Neural cell (in vitro differentiated cells): Measurements from ENCODE around the gene DNASE1L2. TPM values are rescaled to one million over a fixed set of nuclear protein-coding genes. Genes with fewer than 3 reads are reported as not detected.

ENCODE experiments used
- H2AFZ ChIP-seq: fragments of 200-600, 300-800 bp; sonication (generic), shearing (Covaris generic); 2 replicates; pipeline ENCODE4 v1.6.0; 2014; ENCODE audit warnings: low read depth, mild to moderate bottlenecking, antibody characterized with exemption, low read length, moderate library complexity
- H3F3A ChIP-seq: fragments of 200-600 bp; shearing (Covaris generic); 2 replicates; pipeline ENCODE4 v1.6.1; 2016; ENCODE audit warnings: mild to moderate bottlenecking, moderate library complexity, mixed read lengths, antibody characterized with exemption, low read length; ENCODE audit not compliant: insufficient read depth, poor library complexity, severe bottlenecking
- H3K27ac ChIP-seq: fragments of 200-600, 300-800 bp; sonication (generic), shearing (Covaris generic); 2 replicates; pipeline ENCODE4 v1.5.1; 2014; ENCODE audit warnings: mild to moderate bottlenecking, low read length, moderate library complexity
- H3K27me3 ChIP-seq: fragments of 300-800, 200-600 bp; sonication (generic), shearing (Covaris generic); 2 replicates; pipeline ENCODE4 v1.6.0; 2014; ENCODE audit warnings: mild to moderate bottlenecking, low read depth, low read length, moderate library complexity; ENCODE audit not compliant: insufficient read depth
- H3K36me3 ChIP-seq: fragments of 300-800, 200-600 bp; sonication (generic), shearing (Covaris generic); 2 replicates; pipeline ENCODE4 v1.5.1; 2014; ENCODE audit warnings: mild to moderate bottlenecking, antibody characterized with exemption, low read length, moderate library complexity; ENCODE audit not compliant: insufficient read depth
- H3K4me2 ChIP-seq: fragments of 300-800, 200-600 bp; sonication (generic), shearing (Covaris generic); 2 replicates; pipeline ENCODE4 v1.6.0; 2014; ENCODE audit warnings: mild to moderate bottlenecking, low read length
- H3K4me3 ChIP-seq: fragments of 300-800, 200-600 bp; sonication (generic), shearing (Covaris generic); 2 replicates; pipeline ENCODE4 v1.5.1; 2014; ENCODE audit warnings: mild to moderate bottlenecking, low read length, moderate library complexity
- H3K79me2 ChIP-seq: fragments of 200-600 bp; shearing (Covaris generic); replicated peaks from 2 replicates; pipeline ENCODE4 v1.6.0; 2014; ENCODE audit warnings: mild to moderate bottlenecking, low read length, moderate library complexity; ENCODE audit not compliant: insufficient read depth
- H3K9ac ChIP-seq: fragments of 300-800, 200-600 bp; sonication (generic), shearing (Covaris generic); 2 replicates; pipeline ENCODE4 v1.6.1; 2016; ENCODE audit warnings: mild to moderate bottlenecking, low read length, mixed read lengths
- H3K9me2 ChIP-seq: fragments of 200-600 bp; shearing (Covaris generic); 2 replicates; pipeline ENCODE4 v1.6.1; 2016; ENCODE audit warnings: mild to moderate bottlenecking, low read length, mixed read lengths; ENCODE audit not compliant: insufficient read depth
- H3K9me3 ChIP-seq: fragments of 200-600, 300-800 bp; sonication (generic), shearing (Covaris generic); 2 replicates; pipeline ENCODE4 v1.6.1; 2016; ENCODE audit warnings: mild to moderate bottlenecking, mixed run types, low read length, moderate library complexity, mixed read lengths
- H4K20me1 ChIP-seq: fragments of 200-600 bp; shearing (Covaris generic); 2 replicates; pipeline ENCODE4 v1.6.1; 2016; ENCODE audit warnings: mild to moderate bottlenecking, mixed run types; ENCODE audit not compliant: insufficient read depth
- CTCF ChIP-seq: fragments of 450-650 bp; IDR thresholded peaks from 2 replicates; pipeline ENCODE4 v1.5.1; 2014; ENCODE audit warnings: antibody characterized with exemption, mild to moderate bottlenecking, moderate library complexity; ENCODE audit not compliant: poor library complexity, severe bottlenecking
- EP300 ChIP-seq: fragments of 450-650 bp; conservative IDR thresholded peaks from 2 replicates; pipeline ENCODE4 v1.6.1; 2014; ENCODE audit warnings: antibody characterized with exemption, mild to moderate bottlenecking, moderate library complexity; ENCODE audit not compliant: poor library complexity, severe bottlenecking
- EZH2 ChIP-seq: fragments of 200-600, 300-800 bp; shearing (Covaris generic), sonication (generic); IDR thresholded peaks from 2 replicates; pipeline ENCODE4 v1.6.1; 2014; ENCODE audit warnings: antibody characterized with exemption, low read length, borderline replicate concordance, mild to moderate bottlenecking; ENCODE audit not compliant: insufficient read depth, poor library complexity, severe bottlenecking
- MXI1 ChIP-seq: fragments of 450-650 bp; conservative IDR thresholded peaks from 2 replicates; pipeline ENCODE4 v1.6.1; 2014; ENCODE audit warnings: antibody characterized with exemption, mild to moderate bottlenecking; ENCODE audit not compliant: poor library complexity, severe bottlenecking
- POLR2AphosphoS5 ChIP-seq: IDR thresholded peaks from 2 replicates; pipeline ENCODE4 v1.6.1; 2012
- RAD21 ChIP-seq: fragments of 450-650 bp; conservative IDR thresholded peaks from 2 replicates; pipeline ENCODE4 v1.6.1; 2014; ENCODE audit warnings: antibody characterized with exemption, mild to moderate bottlenecking, moderate library complexity
- SMC3 ChIP-seq: fragments of 450-650 bp; conservative IDR thresholded peaks from 2 replicates; pipeline ENCODE4 v1.6.1; 2014; ENCODE audit warnings: antibody characterized with exemption, mild to moderate bottlenecking, moderate library complexity; ENCODE audit not compliant: poor library complexity
- TAF1 ChIP-seq: IDR thresholded peaks from 2 replicates; pipeline ENCODE4 v1.6.1; 2012; ENCODE audit warnings: low read depth
- polyA plus RNA-seq: library from polyadenylated mRNA; depleted of rRNA; stranded (reverse); fragments of >200 nt; gene quantifications from 2 replicates; pipeline ENCODE4 v1.2.3, GENCODE V29; 2014
- TF ChIP-seq, protein P1 (sequence below): IDR thresholded peaks from 2 replicates; pipeline ENCODE4 v1.6.1; 2012; ENCODE audit warnings: borderline replicate concordance

The DNASE1L2 gene
- polyA plus RNA-seq, 1 donor from 2014 or later = 10.2 TPM

- no peaks in the 10 kb centered on the region for H3K36me3 ChIP-seq
- TF ChIP-seq MXI1 (no peak), CTCF (no peak), POLR2AphosphoS5 (no peak), RAD21 (no peak), EZH2 (no peak), EP300 (no peak), TAF1 (no peak), SMC3 (no peak)
- TF ChIP-seq, protein P1, sequence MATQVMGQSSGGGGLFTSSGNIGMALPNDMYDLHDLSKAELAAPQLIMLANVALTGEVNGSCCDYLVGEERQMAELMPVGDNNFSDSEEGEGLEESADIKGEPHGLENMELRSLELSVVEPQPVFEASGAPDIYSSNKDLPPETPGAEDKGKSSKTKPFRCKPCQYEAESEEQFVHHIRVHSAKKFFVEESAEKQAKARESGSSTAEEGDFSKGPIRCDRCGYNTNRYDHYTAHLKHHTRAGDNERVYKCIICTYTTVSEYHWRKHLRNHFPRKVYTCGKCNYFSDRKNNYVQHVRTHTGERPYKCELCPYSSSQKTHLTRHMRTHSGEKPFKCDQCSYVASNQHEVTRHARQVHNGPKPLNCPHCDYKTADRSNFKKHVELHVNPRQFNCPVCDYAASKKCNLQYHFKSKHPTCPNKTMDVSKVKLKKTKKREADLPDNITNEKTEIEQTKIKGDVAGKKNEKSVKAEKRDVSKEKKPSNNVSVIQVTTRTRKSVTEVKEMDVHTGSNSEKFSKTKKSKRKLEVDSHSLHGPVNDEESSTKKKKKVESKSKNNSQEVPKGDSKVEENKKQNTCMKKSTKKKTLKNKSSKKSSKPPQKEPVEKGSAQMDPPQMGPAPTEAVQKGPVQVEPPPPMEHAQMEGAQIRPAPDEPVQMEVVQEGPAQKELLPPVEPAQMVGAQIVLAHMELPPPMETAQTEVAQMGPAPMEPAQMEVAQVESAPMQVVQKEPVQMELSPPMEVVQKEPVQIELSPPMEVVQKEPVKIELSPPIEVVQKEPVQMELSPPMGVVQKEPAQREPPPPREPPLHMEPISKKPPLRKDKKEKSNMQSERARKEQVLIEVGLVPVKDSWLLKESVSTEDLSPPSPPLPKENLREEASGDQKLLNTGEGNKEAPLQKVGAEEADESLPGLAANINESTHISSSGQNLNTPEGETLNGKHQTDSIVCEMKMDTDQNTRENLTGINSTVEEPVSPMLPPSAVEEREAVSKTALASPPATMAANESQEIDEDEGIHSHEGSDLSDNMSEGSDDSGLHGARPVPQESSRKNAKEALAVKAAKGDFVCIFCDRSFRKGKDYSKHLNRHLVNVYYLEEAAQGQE = no peak
- no peak overlapping the region for H3K4me2 ChIP-seq
- H3K4me3 ChIP-seq = no peak overlapping the region
- H3F3A ChIP-seq = no peaks in the 10 kb centered on the region
- no peaks in the 10 kb centered on the region for H3K79me2 ChIP-seq
- H4K20me1 ChIP-seq = no peaks in the 10 kb centered on the region
- no peak overlapping the region for H3K9ac ChIP-seq
- H3K9me3 ChIP-seq = no peaks in the 10 kb centered on the region
- no peak overlapping the region for H2AFZ ChIP-seq
- no peak overlapping the region for H3K27ac ChIP-seq
- H3K27me3 ChIP-seq = no peaks in the 10 kb centered on the region
- H3K9me2 ChIP-seq = no peaks in the 10 kb centered on the region
Observed at GRCh38 chr16:2280981-2281542, 44.8 kb downstream of the DNASE1L2 start.

- no peak overlapping the region for H3K9ac ChIP-seq
- H4K20me1 ChIP-seq = no peaks in the 10 kb centered on the region
- no peaks in the 10 kb centered on the region for H3K79me2 ChIP-seq
- H3K9me2 ChIP-seq = no peaks in the 10 kb centered on the region
- no peak overlapping the region for H3K4me2 ChIP-seq
- H3K36me3 ChIP-seq = no peaks in the 10 kb centered on the region
- no peak overlapping the region for H3K27ac ChIP-seq
- H3F3A ChIP-seq = no peaks in the 10 kb centered on the region
- no peaks in the 10 kb centered on the region for H3K9me3 ChIP-seq
- no peak overlapping the region for H3K4me3 ChIP-seq
- no peaks in the 10 kb centered on the region for H3K27me3 ChIP-seq
- TF ChIP-seq EP300 = no peak
- TF ChIP-seq TAF1 = no peak
- no peak for TF ChIP-seq RAD21
- no peak for TF ChIP-seq MXI1
- TF ChIP-seq CTCF = no peak
- TF ChIP-seq SMC3 = no peak
- TF ChIP-seq, protein P1 = no peak
- TF ChIP-seq POLR2AphosphoS5 = no peak
- no peak overlapping the region for H2AFZ ChIP-seq
Observed at GRCh38 chr16:2282262-2282661, 46.0 kb downstream of the DNASE1L2 start.
